ENCODE measurements around the gene ABHD17A.
"Not testable (repeated sequence)": the region's sequence is repeated elsewhere in the genome, so short reads cannot be mapped to it uniquely, and the experiment has no call there.

The ABHD17A gene

GRCh38 chr19:1885398-1886119 lies at the start of gene ABHD17A:
TSS of gene ABHD17A (minus strand) at chr19:1885496. CDS start at chr19:1881566, 3,930 bp downstream.
- intact Hi-C loops (cut with DNase I; ENCODE audit: low total_unique reads); H3K9me3 ChIP-seq; H3K36me3 ChIP-seq; H3K27me3 ChIP-seq: not testable (repeated sequence)
- Histone ChIP-seq H3K27ac (peak within 1 kb of the TSS; percentile 79), H3K4me3 (peak within 1 kb of the TSS; percentile 84 to 94), H3K4me1 (peaks cover 0 to 45% (median 36%) of the 10 kb centered on the region in 4 donors)
- peak; percentile 91 to 96 for DNase-seq

GRCh38 chr19:1933942-1934341 lies 48.6 kb upstream of the ABHD17A start:
- TF ChIP-seq CTCF (IDR thresholded peaks at IDR 0.05) = no peak
- peaks cover 0 to 30% of the 10 kb centered on the region in 2 donors for H3K27me3 ChIP-seq
- no peaks in the 10 kb centered on the region for H3K9me3 ChIP-seq
- no peak overlapping the region for H3K27ac ChIP-seq
- DNase-seq = no peak
- no peak overlapping the region for H3K4me3 ChIP-seq
- peaks cover 0 to 13% (median 10%) of the 10 kb centered on the region in 4 donors for H3K4me1 ChIP-seq
- intact Hi-C loops (cut with DNase I; ENCODE audit: low total_unique reads) = no loop called here
- H3K36me3 ChIP-seq = no peaks in the 10 kb centered on the region

GRCh38 chr19:1933244-1933643 lies 47.9 kb upstream of the ABHD17A start:
- peaks cover 0 to 16% (median 11%) of the 10 kb centered on the region in 4 donors for H3K4me1 ChIP-seq
- intact Hi-C loops (cut with DNase I; ENCODE audit: low total_unique reads) = no loop called here
- DNase-seq = no peak
- H3K9me3 ChIP-seq = no peaks in the 10 kb centered on the region
- no peak for TF ChIP-seq CTCF (IDR thresholded peaks at IDR 0.05)
- H3K4me3 ChIP-seq = no peak overlapping the region
- no peaks in the 10 kb centered on the region for H3K36me3 ChIP-seq
- H3K27me3 ChIP-seq = peaks cover 0 to 30% of the 10 kb centered on the region in 2 donors
- H3K27ac ChIP-seq = no peak overlapping the region

- H3K9me3 ChIP-seq = no peaks in the 10 kb centered on the region
Observed at GRCh38 chr19:1932395-1932794, 47.1 kb upstream of the ABHD17A start.

GRCh38 chr19:1931445-1931844 lies 46.1 kb upstream of the ABHD17A start:
- H3K4me3 ChIP-seq = no peak overlapping the region
- H3K27ac ChIP-seq = no peak overlapping the region
- DNase-seq = no peak
- no peaks in the 10 kb centered on the region for H3K9me3 ChIP-seq
- intact Hi-C loops (cut with DNase I; ENCODE audit: low total_unique reads) = no loop called here
- no peak for TF ChIP-seq CTCF (IDR thresholded peaks at IDR 0.05)
- peaks cover 0 to 16% (median 11%) of the 10 kb centered on the region in 4 donors for H3K4me1 ChIP-seq
- H3K36me3 ChIP-seq = no peaks in the 10 kb centered on the region
- peaks cover 0 to 30% of the 10 kb centered on the region in 2 donors for H3K27me3 ChIP-seq

More at GRCh38 chr19:1932395-1932794, 47.1 kb upstream of the ABHD17A start:
- Histone ChIP-seq H3K4me3 (no peak overlapping the region), H3K4me1 (peaks cover 0 to 16% (median 11%) of the 10 kb centered on the region in 4 donors), H3K27ac (no peak overlapping the region), H3K36me3 (no peaks in the 10 kb centered on the region), H3K27me3 (peaks cover 0 to 30% of the 10 kb centered on the region in 2 donors)
- intact Hi-C loops (cut with DNase I; ENCODE audit: low total_unique reads) = no loop called here
- no peak for TF ChIP-seq CTCF (IDR thresholded peaks at IDR 0.05)
- no peak for DNase-seq

GRCh38 chr19:1929021-1929742 lies 43.9 kb upstream of the ABHD17A start:
- Histone ChIP-seq H3K9me3 (no peaks in the 10 kb centered on the region), H3K27ac (no peak overlapping the region), H3K4me3 (peak overlapping the region; percentile 33 to 39), H3K27me3 (peaks cover 0 to 30% of the 10 kb centered on the region in 2 donors), H3K36me3 (peaks cover 6 to 17% (median 8%) of the 10 kb centered on the region in 3 donors), H3K4me1 (peaks cover 0 to 16% (median 11%) of the 10 kb centered on the region in 4 donors)
- intact Hi-C loops (cut with DNase I; ENCODE audit: low total_unique reads) = loop anchor here (5.0 kb wide), 1 partner anchor 143 kb away; no protein-coding TSS in a partner anchor
- peak; percentile 83 to 90 for TF ChIP-seq CTCF (IDR thresholded peaks at IDR 0.05)
- peak; percentile 76 to 83 for DNase-seq

Measured in tibial artery (tissue), 4 donors.